ENCODE measurements around the gene NAPSA.

DNA sequence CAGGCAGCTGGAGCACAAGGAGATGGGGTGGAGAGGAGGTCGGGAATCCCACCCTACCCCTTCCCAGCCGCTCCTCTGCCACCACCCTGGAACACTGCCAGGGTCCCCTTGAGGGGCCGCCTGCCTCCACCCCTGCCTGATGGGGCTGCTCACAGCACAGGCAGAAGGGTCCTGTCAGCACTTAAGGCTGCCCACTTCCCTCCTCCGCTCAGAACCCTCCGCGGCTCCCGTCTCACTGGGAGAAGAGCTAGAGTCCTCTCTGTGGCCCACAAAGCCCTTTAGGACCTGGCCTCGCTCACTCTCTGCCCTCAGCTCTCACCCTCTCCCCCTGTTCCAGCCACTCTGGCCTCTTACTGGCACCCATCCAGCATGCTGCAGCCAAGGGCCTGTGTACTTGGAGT lies 15.3 kb upstream of the NAPSA start:
- TF ChIP-seq, protein P1, sequence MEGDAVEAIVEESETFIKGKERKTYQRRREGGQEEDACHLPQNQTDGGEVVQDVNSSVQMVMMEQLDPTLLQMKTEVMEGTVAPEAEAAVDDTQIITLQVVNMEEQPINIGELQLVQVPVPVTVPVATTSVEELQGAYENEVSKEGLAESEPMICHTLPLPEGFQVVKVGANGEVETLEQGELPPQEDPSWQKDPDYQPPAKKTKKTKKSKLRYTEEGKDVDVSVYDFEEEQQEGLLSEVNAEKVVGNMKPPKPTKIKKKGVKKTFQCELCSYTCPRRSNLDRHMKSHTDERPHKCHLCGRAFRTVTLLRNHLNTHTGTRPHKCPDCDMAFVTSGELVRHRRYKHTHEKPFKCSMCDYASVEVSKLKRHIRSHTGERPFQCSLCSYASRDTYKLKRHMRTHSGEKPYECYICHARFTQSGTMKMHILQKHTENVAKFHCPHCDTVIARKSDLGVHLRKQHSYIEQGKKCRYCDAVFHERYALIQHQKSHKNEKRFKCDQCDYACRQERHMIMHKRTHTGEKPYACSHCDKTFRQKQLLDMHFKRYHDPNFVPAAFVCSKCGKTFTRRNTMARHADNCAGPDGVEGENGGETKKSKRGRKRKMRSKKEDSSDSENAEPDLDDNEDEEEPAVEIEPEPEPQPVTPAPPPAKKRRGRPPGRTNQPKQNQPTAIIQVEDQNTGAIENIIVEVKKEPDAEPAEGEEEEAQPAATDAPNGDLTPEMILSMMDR (IDR thresholded peaks at IDR 0.05; ENCODE audit: insufficient read depth, low read depth, low read length), result no peak
- no peak for TF ChIP-seq EZH2 (IDR thresholded peaks at IDR 0.05; ENCODE audit: insufficient read depth, low read length)

Data from astrocyte (in vitro differentiated cells and primary cell).